HG02884 (cell line): ENCODE measurements around the gene SPINK8.
"Not testable (repeated sequence)": the region's sequence is repeated elsewhere in the genome, so short reads cannot be mapped to it uniquely, and the experiment has no call there.

Experiments used
- ATAC-seq: cut with Tn5 transposase; IDR thresholded peaks from one replicate; pipeline ENCODE4 v1.9.1; 2021; ENCODE audit warnings: mild to moderate bottlenecking, moderate library complexity; ENCODE audit not compliant: unreplicated experiment

The SPINK8 gene

DNA sequence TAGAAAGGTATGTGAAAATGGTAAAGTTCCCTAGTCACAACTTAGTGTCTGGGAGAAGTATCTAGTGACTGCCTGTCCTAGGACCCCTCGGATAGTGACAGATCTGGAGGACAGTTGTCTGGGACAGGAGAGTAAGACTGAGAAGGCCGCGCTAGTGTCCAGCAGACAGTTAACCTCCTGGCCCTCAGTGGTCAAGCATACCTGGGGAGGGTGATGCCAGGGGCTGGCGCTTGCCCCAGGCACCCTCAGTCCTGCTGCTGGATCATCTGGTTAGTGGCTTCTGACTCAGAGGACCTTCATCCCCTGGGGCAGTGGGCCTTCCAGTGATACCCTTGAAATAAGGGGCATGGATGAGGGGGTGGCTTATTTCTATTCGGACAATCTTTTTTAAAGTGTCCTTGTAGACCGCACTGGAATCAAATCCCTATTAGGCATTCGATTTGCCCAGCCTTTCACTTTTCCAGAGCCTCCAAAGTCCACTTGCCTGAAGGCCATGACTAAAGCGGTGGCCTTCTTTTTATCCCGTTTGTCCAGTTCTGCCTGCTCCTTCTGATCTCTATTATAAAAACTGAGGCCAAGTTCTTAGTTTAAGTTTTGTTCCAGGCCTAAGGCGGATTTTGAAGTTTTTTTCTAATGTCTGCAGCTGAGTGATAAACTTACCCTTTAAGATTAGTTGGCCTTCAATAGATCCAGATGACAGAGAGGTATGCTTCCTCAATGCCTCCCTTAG lies 1.6 kb downstream of the SPINK8 start:
- not testable (repeated sequence) for ATAC-seq

DNA sequence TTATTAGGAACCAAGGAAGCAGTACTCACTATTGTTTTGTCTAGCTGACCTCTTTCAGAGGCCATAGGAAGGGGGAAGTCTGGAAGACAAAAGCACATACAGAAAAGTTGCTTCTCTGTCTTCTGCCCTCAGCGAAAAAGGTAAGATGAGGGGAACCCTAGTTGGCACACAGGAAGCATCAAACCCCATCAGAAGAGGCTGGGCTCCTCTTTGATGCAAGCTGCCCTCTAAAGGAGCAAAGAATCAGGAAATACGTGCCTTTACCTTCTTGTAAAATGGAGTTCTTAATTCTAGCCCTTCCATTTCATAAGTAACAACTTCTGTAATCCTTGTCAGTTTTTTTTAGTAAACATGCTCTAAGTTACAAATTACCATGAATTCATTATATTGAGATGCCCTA lies 12.5 kb downstream of the SPINK8 start:
- ATAC-seq = no peak

DNA sequence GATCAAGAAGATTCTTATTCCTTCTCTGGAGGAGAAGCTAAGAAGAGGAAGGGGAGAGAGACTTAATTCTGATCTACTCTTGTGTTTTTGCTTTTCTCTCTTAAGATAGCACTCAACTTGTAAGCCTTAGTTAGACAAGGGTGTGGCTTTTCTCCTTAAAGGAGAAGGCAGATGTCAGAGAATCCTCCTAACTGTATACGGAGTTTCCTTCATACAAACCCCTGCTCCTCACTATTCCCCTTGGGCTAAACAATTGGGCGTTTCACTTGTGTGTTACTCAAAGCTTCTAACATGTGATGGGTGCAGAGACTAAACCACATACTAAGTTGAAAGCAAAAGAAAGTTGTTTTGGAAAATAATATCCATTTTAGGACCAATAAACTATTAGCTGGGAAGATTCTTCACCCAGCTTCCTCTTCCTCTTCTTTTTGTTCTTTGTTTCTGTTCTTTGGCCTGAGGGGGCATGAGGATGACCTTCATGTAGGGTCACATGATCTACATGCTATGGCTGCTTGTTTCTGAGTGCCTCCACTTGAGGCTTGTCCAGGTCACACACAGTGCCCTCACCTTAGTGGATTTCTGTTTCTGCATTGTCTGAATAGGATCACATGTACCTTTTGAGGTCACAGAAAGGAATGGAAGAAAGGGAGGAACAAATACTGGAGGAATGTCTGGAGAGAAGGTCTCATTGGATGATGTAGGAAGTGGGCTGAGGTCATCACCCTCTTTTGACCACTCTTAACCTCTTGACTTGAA lies 14.6 kb downstream of the SPINK8 start:
- no peak for ATAC-seq

DNA sequence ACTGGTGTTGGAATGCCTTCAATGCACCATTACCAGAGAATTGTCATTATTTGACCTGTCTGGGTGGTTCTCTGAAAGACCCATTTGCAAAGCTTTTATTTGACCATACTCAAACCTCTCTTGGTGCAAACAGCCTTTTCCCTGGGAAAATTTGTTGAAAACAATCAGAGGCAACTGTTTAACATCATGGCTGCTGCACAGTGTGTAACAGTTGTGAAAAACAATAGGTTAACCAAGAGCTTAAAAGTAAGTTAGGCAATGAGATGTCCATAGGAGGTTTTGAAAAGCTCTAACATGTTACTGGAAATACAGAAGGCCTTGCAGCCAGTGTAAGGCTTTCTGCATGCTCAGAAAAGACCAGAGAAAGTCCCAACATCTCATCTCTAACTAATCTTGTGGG lies 18.9 kb downstream of the SPINK8 start:
- no peak for ATAC-seq

DNA sequence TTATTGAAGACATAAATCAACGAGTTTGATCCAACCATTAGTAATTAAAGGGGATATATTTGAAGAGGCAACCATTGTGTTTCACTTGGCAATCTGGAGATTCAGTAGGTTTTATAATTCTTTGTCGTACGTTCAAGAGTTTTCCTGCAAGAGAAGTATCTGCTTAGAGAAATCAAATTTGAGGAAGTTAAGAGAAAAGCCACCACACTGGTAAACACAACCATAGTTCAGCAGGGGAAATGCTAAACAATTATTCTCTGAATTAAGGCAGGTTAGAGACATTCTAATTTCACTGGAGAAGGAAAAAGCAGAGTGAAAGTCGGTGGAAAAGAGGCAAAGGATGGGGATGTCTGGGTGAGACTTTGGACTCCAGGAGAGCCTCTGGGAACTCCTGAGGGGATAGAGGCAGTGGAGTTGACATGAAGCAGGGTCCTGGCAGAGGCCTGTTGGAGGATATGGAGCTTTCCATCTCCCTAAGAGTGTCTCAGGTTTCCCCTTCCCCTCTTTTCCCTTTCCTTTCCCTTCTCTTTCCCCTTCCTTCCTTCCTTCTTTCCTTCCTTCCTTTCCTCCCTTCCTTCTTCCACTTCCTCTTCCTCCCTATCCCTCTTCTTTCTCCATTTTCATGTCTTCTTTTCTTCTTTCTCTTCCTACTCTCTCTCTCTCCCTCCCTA lies 26.5 kb downstream of the SPINK8 start:
- no peak for ATAC-seq

DNA sequence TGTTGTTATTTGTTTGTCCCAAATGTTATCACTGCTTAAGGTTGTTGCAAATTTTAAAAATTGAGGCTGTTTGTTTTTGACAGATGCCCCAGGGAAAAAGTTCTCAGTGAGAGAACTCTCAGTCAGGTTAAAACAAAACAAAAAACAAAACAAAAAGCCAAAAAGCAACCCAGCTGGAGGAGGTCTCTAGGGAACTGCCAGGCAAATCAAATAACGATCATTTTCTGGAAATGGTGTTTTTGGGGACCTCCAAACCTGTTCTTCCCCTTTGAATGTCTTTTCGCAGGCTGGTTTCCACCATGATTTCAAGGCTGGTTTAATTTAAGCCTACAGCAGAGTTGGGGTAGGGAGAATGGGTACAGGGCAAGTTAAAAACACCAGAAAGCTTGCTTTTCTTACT lies 27.2 kb downstream of the SPINK8 start:
- no peak for ATAC-seq

DNA sequence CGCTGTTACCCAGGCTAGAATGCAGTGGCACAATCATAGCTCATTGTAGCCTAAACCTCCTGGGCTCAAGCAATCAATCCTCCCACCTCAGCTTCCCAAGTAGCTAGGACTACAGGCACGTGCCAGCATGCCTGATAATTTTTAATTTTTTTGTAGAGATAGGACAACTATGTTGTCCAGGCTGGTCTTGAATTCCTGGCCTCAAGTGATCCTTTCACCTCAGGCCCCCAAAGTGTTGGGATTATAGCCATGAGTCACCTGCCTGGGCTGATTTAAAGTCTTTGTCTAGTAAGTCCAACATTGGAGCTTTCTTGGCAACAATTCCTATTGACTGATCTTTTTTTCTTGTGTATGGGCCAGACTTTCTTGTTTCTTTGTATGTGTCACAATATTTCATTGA lies 28.1 kb downstream of the SPINK8 start:
- no peak for ATAC-seq

DNA sequence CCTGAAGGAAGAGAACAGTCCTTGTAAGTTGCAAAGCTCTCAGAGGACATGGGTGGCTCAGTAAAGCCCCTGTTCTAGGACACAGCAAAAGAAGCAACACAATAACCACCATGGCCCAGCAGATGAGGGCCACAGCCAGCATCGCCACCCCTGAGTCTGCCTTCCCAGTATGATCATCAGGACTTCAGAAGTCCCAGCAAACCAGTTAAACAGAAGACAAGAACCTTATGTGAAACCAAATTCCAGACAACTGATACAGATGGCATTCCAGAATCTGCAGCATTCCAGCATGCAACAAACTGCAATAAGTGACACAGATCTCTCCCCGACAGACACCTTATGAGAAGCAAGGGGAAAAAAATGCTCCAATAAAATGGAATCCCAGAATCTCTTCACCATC lies 30.4 kb downstream of the SPINK8 start:
- no peak for ATAC-seq

DNA sequence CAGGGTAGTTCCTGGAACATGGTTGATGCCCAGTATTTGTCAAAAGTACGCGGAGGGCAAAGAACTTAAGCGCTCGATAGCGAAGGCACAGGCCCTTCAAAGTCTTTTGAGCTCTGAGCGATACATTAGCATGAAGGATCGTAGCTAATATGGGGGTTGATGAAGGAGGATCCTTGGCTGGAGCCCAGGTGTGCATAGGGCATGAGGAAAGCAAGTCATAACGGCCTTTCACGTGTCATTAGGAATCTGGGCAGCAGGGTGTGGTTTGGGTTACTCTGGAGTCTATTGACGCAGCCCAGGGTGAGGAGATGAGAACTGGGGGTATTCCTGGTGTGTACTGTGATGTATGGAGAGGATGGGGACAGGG lies 31.7 kb downstream of the SPINK8 start:
- ATAC-seq = no peak

DNA sequence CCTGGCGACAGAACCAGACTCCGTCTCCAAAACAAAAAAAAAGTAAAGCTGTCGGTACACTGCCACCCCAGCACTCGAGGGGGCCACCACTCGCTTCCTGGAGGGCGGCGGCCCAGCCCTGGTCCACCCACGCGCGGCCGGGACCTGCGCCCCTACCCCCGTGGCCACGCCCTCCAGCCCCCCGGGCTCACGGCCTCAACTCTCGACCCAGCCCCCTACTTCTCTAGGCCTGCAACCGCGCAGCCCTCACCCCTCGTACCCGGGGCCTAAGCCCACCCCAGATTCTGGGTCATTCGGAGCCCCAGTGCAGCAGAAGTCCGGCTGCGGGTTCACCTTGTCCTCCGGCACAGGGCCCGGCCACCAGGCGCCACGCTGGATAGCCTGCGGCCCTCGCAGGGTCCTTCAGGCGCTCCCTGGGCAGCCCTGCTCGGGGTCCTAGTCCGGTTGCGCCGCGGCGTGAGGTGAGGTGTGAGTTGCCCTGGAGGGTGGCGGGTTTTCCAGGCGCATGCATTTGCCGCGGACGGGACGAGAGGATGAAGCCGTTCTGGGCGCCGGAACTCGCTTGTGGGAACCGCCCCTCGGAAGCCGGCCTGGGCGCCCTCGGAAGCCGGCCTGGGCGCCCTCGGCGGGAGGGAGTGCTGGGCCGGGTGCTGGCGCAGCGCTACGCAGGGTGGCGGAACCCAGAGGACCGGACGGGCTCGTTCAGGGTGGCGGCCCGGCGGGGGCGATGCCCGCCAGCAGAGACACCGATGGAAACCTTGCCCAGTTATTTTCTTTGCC lies 32.3 kb downstream of the SPINK8 start, which contains the start of gene NME6:
TSS of gene NME6 (minus strand) at position 348 of the 780 bp plus-strand sequence.
- no peak for ATAC-seq

DNA sequence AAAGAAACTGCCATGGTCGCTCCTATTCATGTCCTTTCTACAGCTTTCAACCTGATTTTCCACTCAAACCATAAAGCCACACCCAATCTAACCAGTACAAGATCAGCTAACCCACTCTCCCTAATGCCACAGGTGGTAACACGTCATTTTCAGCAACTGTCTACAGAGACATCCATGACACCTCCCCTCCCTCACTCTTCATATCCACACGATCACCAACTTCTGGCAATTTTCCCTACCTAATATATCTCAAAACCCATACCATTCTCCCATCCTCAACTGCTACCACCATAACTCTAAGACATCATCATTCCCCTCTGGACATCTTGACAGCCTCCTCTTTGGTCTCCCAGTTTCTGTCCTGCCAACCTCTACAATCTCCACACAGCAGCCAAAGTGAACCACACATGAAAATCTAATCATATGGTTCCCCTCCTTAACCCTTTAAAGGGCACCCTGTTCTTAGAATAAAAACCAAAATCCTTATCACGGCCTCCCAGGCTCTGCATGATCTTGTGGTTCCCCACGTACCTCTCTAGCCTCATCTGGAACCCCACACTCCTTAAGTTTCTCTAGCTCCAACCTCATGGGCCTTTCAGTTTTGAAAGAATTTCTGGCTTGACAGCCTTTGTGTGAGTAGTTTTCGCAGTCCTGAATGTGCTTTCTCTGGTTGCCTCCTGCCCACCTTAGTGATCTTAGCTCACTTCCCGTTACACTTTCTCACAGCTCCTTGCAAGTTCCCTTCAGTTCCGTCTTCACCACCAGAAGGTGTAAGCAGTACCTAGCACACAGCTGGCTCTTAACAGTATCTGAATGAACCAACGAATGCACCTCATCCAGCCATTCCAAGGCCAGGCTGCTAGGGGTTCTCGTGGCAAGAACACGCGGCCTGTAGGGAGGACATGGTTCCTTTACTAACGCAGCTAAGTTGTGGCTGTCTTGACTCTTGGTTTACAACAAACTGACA lies 33.4 kb downstream of the SPINK8 start:
- no peak for ATAC-seq

DNA sequence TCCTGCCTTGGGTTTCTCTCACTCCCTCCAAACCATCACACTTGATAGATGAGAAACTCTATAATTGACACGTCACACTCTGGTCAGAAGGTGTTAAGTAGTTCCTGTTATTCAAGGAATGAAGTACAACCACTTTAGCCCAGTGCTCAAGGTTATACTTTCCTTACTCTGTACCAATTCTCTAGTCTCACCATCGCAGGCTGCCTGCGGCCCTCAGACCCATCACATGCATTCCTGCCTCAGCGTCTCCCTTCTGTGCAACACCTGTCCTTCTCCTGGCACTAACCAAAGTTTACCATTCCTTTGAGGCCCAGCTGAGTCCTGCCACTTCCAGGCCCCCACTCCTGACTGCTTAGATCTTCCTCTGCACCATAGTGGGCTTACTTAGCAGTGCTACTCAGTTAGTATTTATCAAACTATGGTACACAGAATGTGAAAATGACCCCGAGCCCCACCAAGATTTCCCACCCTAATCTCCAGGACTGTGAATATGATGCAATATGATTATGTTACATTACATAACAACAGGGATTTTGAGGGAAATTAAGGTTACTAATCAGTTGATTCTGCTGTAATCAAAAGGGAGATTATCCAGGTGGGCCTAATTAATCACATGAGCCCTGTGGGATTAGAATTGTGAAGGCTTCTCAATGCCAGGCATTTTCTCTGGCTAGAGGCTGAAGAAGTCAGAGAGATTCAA lies 36.2 kb downstream of the SPINK8 start:
- ATAC-seq = no peak

DNA sequence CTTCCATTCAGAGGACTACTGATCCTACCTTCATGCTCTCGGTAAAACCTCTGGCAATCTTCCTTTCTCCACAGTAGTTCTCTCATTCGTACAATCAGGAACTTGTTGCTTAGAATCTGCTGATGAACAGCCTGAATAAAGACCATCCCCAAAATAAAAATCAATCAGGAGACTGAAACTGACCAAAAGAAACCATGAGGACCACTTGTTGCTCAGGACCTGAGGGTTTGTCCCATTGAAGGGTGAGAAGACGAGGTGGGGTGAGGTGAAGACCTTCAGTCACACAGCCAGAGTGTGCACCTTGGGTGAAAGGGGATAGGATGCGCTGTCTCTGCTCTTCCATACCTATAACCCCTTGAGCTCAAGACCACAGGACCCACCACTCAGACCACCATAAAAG lies 36.8 kb downstream of the SPINK8 start:
- no peak for ATAC-seq

DNA sequence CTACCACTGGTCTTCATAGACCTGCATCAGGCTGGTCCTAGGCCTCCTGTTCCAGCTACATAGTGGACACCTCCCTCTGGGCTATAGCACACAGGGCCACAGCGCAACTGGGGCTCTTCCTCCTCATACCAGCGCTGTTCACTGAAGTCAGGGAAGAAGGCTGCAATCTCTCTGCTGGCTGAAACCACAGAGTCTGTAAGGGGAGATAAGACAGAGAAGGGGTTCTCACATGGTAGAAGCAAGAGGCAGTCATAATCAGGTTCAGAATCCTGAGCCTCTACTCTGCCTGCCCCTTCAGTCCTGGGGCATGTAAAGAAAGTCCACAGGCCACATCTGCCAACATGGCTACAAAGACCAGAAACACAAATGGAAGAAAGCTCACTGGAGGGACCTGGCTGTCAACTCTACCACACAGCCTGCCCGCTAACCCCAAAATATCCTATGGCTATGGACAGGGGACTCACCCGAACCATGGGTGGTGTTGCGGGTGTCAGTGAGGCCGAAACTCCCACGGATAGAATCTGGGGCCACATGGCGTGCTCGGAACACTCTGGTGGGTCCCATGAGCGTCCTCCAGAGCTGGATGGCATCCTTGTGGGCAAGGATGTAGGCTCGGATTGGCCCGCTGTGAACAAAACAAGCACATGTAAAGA lies 38.7 kb downstream of the SPINK8 start:
- ATAC-seq = no peak

DNA sequence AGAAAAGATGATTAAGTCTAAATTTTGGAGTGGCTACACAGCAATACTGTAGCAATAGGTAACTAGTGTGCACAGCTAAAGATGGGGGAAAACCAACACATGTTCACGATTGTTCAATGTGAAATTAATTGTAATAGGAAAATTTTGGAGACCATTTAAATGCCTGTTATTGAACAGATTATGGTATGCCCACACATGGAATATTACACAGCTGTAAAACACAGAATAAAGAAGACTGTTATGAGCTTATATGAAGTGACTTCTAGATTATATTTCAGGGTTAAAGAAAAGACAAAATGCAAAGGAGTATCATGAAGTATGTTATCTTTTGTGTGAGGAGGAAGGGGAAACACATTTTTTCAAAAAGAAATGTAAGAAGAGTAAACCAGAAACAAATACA lies 43.8 kb downstream of the SPINK8 start:
- no peak for ATAC-seq

DNA sequence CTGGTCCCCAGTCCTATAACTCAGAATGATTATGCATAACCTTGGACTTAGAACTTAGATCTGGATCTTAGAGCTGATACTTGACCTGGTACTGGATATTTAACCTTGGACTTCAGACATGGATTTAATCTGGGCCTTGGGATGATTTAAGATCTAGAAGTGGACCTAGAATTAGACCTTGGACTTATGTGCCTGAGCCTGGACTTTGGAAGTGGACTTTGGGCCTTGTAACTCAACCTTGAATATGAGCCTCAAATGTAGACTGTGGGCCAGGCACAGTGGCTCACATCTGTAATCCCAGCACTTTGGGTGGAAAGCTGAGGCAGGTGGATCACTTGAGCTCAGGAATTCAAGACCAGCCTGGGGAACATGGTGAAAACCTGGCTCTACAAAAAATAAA lies 46.4 kb downstream of the SPINK8 start:
- ATAC-seq = no peak

DNA sequence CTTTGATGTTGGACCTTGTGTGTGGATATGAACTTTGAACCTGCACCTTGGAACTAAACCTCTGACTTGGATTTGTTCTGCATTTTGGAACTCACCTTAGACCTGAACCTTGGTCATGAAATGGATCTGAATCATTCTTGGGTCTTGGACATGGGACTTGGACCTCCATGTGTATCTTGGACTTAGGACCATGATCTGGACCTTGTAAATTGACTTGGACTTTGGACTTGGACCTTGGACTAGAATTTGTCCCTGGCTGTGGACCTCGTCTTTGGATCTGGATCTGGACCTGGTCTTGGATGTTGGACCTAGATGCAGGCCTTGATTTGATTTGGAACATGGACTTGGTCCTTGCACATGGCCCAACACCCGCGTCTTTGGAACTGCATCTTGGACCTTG lies 47.2 kb downstream of the SPINK8 start:
- ATAC-seq = no peak

DNA sequence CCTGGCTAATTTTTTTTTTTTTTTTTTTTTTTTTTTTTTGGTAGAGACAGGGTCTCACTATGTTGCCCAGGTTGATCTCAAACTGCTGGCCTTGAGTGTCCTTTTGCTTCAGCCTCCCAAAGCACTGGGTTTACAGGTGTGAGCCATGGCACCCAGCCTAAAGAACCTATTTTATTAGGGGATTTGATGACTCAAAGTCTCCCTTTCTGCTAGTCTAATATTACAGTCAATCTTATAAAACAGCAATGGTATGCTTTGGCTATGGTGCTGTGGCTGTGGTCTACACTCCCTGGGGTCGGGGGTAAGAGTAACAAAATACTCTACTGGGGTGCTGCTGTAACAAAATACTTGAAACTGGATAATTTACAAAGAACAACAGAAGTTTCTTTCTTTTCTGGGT lies 47.8 kb downstream of the SPINK8 start:
- no peak for ATAC-seq

DNA sequence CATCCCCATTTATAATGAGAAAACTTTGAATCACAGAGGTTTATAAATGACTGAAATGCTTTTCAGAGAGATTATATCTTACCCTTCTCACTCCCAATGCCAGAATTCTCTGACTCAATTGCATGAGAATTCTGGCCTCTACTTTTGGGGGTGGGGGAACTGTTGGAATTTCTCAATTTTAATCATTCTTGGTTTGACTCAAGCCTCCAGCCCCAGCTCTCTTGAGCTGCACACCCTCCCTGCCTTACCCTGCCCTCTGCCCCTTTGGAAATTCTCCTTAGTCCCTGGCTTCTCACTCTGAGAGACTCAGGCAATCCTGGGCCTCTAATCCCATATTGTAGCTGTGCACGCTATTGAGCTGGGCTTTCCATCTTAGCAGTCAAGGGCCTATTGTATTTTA lies 48.3 kb downstream of the SPINK8 start:
- ATAC-seq = no peak
